ENCODE results near the gene PTPRE. TPM values are rescaled to one million over a fixed set of nuclear protein-coding genes. Genes with fewer than 3 reads are reported as not detected.

PTPRE gene
- total and polyA plus RNA-seq, 10 of the 15 experiments (the other 5 are each of a cell fraction or from before 2014, with no cell fraction given), result 2.9 to 7.6 (median 5.8) TPM

DNA sequence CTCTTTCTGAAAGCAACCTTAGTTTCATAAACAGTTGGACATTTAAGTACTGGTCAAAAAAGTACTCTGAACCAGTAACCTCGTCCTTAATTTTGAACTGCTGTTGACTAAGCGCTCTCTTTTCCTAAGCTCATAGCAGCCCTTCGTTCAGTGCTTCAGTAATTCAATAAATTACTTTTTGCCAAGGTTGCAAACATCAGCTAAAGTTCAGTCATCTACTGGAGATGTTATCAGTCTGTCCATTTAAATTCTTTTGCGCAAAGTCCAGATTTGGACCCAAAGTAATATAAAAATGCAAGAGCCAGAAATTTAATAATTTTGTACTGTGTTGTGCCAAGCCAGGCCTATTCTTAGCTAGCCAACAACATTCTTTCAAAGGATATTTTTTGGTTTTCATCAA, 8.4 kb downstream of the PTPRE start:
- no TSS peak for BruUV-seq (replicated peaks)
- no peak for TF ChIP-seq IKZF2 (IDR thresholded peaks at IDR 0.05)
- no peak for TF ChIP-seq PML (IDR thresholded peaks at IDR 0.05; ENCODE audit: low read length)
- no peak for TF ChIP-seq SMAD1 (IDR thresholded peaks at IDR 0.05; ENCODE audit: low read depth, partially characterized antibody)
- TF ChIP-seq POLR2AphosphoS5 (IDR thresholded peaks at IDR 0.05; ENCODE audit: low read length), result no peak
- TF ChIP-seq, protein P1, sequence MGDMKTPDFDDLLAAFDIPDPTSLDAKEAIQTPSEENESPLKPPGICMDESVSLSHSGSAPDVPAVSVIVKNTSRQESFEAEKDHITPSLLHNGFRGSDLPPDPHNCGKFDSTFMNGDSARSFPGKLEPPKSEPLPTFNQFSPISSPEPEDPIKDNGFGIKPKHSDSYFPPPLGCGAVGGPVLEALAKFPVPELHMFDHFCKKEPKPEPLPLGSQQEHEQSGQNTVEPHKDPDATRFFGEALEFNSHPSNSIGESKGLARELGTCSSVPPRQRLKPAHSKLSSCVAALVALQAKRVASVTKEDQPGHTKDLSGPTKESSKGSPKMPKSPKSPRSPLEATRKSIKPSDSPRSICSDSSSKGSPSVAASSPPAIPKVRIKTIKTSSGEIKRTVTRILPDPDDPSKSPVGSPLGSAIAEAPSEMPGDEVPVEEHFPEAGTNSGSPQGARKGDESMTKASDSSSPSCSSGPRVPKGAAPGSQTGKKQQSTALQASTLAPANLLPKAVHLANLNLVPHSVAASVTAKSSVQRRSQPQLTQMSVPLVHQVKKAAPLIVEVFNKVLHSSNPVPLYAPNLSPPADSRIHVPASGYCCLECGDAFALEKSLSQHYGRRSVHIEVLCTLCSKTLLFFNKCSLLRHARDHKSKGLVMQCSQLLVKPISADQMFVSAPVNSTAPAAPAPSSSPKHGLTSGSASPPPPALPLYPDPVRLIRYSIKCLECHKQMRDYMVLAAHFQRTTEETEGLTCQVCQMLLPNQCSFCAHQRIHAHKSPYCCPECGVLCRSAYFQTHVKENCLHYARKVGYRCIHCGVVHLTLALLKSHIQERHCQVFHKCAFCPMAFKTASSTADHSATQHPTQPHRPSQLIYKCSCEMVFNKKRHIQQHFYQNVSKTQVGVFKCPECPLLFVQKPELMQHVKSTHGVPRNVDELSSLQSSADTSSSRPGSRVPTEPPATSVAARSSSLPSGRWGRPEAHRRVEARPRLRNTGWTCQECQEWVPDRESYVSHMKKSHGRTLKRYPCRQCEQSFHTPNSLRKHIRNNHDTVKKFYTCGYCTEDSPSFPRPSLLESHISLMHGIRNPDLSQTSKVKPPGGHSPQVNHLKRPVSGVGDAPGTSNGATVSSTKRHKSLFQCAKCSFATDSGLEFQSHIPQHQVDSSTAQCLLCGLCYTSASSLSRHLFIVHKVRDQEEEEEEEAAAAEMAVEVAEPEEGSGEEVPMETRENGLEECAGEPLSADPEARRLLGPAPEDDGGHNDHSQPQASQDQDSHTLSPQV (IDR thresholded peaks at IDR 0.05), result no peak
- no peak for TF ChIP-seq CBFB (IDR thresholded peaks at IDR 0.05; ENCODE audit: low read depth)
- TF ChIP-seq IKZF1 (conservative IDR thresholded peaks at IDR 0.05), result no peak
- TF ChIP-seq ZNF274 (IDR thresholded peaks at IDR 0.05; ENCODE audit: insufficient read depth, insufficient read length), result no peak
- H3K9ac ChIP-seq (ENCODE audit: control insufficient read depth, insufficient read depth, low read length), result no peak overlapping the region
- no peaks in the 10 kb centered on the region; the same call in 2 of the 3 replicates for H3K9me3 ChIP-seq (replicated peaks; ENCODE audit: control insufficient read depth, insufficient read depth, low read length)
- H3K36me3 ChIP-seq (ENCODE audit: control insufficient read depth in 2 of 2, insufficient read depth in 2 of 2, low read length in 1 of 2), result no peaks in the 10 kb centered on the region
- no peak overlapping the region for H3K4me2 ChIP-seq (ENCODE audit: control insufficient read depth, insufficient read depth)
- 32% methylated on average over 4 of the region's 4 CpGs for WGBS (ENCODE audit: insufficient coverage, insufficient replicate concordance, low lambda C conversion rate, missing lambda C conversion rate)
- H3K27ac ChIP-seq (ENCODE audit: control insufficient read depth, insufficient read depth), result no peak overlapping the region
- ChIA-PET CTCF (interaction anchor here (1.3 kb wide), 1 partner anchor 9 kb away, joined by 3 read pairs; no protein-coding TSS in a partner anchor), SMC1A (ENCODE audit: uncharacterized antibody, unreplicated experiment) (interaction anchor here (1.2 kb wide), 1 partner anchor 11 kb away, joined by 3 read pairs; no protein-coding TSS in a partner anchor), RAD21 (ENCODE audit: unreplicated experiment) (no interaction called here), POLR2A (no interaction called here)
- FAIRE-seq, result no peak
- in situ Hi-C loops (cut with MboI) (no loop called here), intact Hi-C loops (cut with micrococcal nuclease; ENCODE audit: unreplicated experiment) (no loop called here)
- no peaks in the 10 kb centered on the region for H3K27me3 ChIP-seq (replicated peaks in 1 of 2; ENCODE audit: control insufficient read depth in 2 of 2, insufficient read depth in 2 of 2, low read length in 1 of 2)
- no peak for ATAC-seq
- H3K4me3 ChIP-seq, result no peak overlapping the region
- DNase-seq (ENCODE audit: low read depth, low spot score), result no peak
- no peaks in the 10 kb centered on the region for H4K20me1 ChIP-seq (ENCODE audit: control insufficient read depth, insufficient read depth)
- H2AFZ ChIP-seq (ENCODE audit: control insufficient read depth, low read depth, low read length), result no peak overlapping the region
- no peaks in the 10 kb centered on the region for H3K4me1 ChIP-seq (ENCODE audit: control insufficient read depth, insufficient read depth, low read length)
- no peaks in the 10 kb centered on the region for H3K79me2 ChIP-seq (ENCODE audit: control insufficient read depth, insufficient read depth, low read length)
